Panc1 (cell line): ENCODE measurements around the gene FSIP2.

Source experiments
- POLR2AphosphoS5 ChIP-seq: IDR thresholded peaks from 2 replicates; pipeline ENCODE4 v1.6.1; 2012; ENCODE audit warnings: mild to moderate bottlenecking, low read depth, low read length, moderate library complexity
- SIN3A ChIP-seq: IDR thresholded peaks from 2 replicates; pipeline ENCODE4 v1.6.1; 2012; ENCODE audit warnings: low read depth, mild to moderate bottlenecking, low read length, moderate library complexity, borderline replicate concordance; ENCODE audit not compliant: insufficient read depth
- TCF7L2 ChIP-seq: IDR thresholded peaks from 2 replicates; pipeline ENCODE4 v1.6.1; 2011; ENCODE audit warnings: mild to moderate bottlenecking, low read depth, low read length, inconsistent platforms
- TF ChIP-seq, protein P1 (sequence below): fragments of 450-650 bp; IDR thresholded peaks from 2 replicates; pipeline ENCODE4 v1.5.1; 2017; ENCODE audit warnings: mild to moderate bottlenecking

DNA sequence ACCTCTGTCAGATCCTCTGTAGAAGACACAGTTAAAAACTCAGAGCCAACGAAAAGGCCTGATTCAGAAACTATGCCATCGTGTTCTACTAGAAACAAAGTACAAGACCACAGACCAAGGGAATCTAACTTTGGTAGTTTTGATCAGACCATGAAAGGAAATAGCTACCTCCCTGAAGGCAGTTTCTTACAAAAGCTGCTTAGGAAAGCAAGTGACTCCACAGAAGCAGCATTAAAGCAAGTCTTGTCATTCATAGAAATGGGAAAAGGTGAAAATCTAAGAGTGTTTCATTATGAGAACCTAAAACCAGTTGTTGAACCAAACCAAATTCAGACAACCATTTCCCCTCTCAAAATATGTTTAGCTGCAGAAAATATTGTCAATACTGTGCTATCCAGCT, 58.2 kb downstream of the FSIP2 start:
- TF ChIP-seq, protein P1, sequence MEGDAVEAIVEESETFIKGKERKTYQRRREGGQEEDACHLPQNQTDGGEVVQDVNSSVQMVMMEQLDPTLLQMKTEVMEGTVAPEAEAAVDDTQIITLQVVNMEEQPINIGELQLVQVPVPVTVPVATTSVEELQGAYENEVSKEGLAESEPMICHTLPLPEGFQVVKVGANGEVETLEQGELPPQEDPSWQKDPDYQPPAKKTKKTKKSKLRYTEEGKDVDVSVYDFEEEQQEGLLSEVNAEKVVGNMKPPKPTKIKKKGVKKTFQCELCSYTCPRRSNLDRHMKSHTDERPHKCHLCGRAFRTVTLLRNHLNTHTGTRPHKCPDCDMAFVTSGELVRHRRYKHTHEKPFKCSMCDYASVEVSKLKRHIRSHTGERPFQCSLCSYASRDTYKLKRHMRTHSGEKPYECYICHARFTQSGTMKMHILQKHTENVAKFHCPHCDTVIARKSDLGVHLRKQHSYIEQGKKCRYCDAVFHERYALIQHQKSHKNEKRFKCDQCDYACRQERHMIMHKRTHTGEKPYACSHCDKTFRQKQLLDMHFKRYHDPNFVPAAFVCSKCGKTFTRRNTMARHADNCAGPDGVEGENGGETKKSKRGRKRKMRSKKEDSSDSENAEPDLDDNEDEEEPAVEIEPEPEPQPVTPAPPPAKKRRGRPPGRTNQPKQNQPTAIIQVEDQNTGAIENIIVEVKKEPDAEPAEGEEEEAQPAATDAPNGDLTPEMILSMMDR: no peak
- no peak for TF ChIP-seq POLR2AphosphoS5
- no peak for TF ChIP-seq TCF7L2
- TF ChIP-seq SIN3A: no peak
